22Rv1 (cell line): ENCODE results near the gene NINL.

Experiments
- ZFX ChIP-seq: fragments of 450-650 bp; IDR thresholded peaks from 2 replicates; pipeline ENCODE4 v1.6.1; 2017; ENCODE audit warnings: antibody characterized with exemption, borderline replicate concordance
- TF ChIP-seq, protein P1 (sequence below): fragments of 450-650 bp; IDR thresholded peaks from 2 replicates; pipeline ENCODE4 v1.5.1; 2017; ENCODE audit warnings: mild to moderate bottlenecking

DNA sequence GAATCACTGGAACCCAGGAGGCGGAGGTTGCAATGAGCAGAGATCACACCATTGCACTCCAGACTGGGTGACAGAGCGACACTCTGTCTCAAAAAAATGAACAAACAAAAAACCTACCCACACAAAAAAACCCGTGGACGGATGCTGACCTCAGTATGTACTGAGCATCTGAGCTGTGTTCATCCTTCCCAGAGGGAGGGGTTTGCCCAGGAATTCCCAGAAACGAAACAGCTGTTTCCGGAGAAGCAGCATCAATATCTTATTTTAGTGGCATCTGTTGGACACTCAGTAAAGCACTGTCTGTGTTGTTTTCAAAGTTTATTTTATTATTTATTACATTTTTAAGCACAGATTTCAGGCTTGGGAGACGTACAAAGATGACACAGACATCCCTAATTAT, 19.8 kb upstream of the NINL start:
- TF ChIP-seq, protein P1, sequence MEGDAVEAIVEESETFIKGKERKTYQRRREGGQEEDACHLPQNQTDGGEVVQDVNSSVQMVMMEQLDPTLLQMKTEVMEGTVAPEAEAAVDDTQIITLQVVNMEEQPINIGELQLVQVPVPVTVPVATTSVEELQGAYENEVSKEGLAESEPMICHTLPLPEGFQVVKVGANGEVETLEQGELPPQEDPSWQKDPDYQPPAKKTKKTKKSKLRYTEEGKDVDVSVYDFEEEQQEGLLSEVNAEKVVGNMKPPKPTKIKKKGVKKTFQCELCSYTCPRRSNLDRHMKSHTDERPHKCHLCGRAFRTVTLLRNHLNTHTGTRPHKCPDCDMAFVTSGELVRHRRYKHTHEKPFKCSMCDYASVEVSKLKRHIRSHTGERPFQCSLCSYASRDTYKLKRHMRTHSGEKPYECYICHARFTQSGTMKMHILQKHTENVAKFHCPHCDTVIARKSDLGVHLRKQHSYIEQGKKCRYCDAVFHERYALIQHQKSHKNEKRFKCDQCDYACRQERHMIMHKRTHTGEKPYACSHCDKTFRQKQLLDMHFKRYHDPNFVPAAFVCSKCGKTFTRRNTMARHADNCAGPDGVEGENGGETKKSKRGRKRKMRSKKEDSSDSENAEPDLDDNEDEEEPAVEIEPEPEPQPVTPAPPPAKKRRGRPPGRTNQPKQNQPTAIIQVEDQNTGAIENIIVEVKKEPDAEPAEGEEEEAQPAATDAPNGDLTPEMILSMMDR = no peak
- no peak for TF ChIP-seq ZFX
